ENCODE measurements around the gene KCNMA1. TPM values are rescaled to one million over a fixed set of nuclear protein-coding genes. Genes with fewer than 3 reads are reported as not detected.

The KCNMA1 gene
- total RNA-seq, 2 experiments from 2014 or later = not detected

- intact Hi-C loops (cut with micrococcal nuclease) = no loop called here
- H3K27me3 Mint-ChIP-seq = no peaks in the 10 kb centered on the region
- H3K36me3 Mint-ChIP-seq = no peaks in the 10 kb centered on the region
- DNase-seq = no peak
- H3K4me3 Mint-ChIP-seq = no peak overlapping the region
- H3K4me1 Mint-ChIP-seq (ENCODE audit: low read depth) = peaks cover 3% of the 10 kb centered on the region
- H3K27ac Mint-ChIP-seq = no peak overlapping the region
- CTCF ChIA-PET = interaction anchor here (1.4 kb wide), 1 partner anchor 72 kb away, joined by 3 read pairs; no protein-coding TSS in a partner anchor
- POLR2A ChIA-PET = no interaction called here
- H3K9me3 Mint-ChIP-seq = no peaks in the 10 kb centered on the region
Measured at GRCh38 chr10:77037735-77038403, 599.7 kb downstream of the KCNMA1 start.

- Mint-ChIP-seq H3K27me3 (no peaks in the 10 kb centered on the region), H3K4me3 (no peak overlapping the region), H3K9me3 (no peaks in the 10 kb centered on the region), H3K27ac (no peak overlapping the region), H3K4me1 (ENCODE audit: low read depth) (peaks cover 3% of the 10 kb centered on the region), H3K36me3 (no peaks in the 10 kb centered on the region)
- DNase-seq = no peak
- CTCF ChIA-PET = no interaction called here
- POLR2A ChIA-PET = no interaction called here
- intact Hi-C loops (cut with micrococcal nuclease) = no loop called here
Measured at GRCh38 chr10:77036993-77037734, 600.4 kb downstream of the KCNMA1 start.

GRCh38 chr10:77036276-77036675 lies 601.3 kb downstream of the KCNMA1 start:
- H3K27ac Mint-ChIP-seq = no peak overlapping the region
- CTCF ChIA-PET = no interaction called here
- no peaks in the 10 kb centered on the region for H3K27me3 Mint-ChIP-seq
- no peaks in the 10 kb centered on the region for H3K36me3 Mint-ChIP-seq
- POLR2A ChIA-PET = no interaction called here
- H3K4me3 Mint-ChIP-seq = no peak overlapping the region
- intact Hi-C loops (cut with micrococcal nuclease) = no loop called here
- no peaks in the 10 kb centered on the region for H3K9me3 Mint-ChIP-seq
- no peaks in the 10 kb centered on the region for H3K4me1 Mint-ChIP-seq (ENCODE audit: low read depth)
- DNase-seq = no peak

GRCh38 chr10:77034795-77035194 lies 602.8 kb downstream of the KCNMA1 start:
- ChIA-PET POLR2A (no interaction called here), CTCF (interaction anchor here (1.2 kb wide), 1 partner anchor 28 kb away, joined by 3 read pairs; no protein-coding TSS in a partner anchor)
- Mint-ChIP-seq H3K27me3 (no peaks in the 10 kb centered on the region), H3K4me1 (ENCODE audit: low read depth) (no peaks in the 10 kb centered on the region), H3K27ac (no peak overlapping the region), H3K9me3 (no peaks in the 10 kb centered on the region), H3K4me3 (no peak overlapping the region), H3K36me3 (no peaks in the 10 kb centered on the region)
- intact Hi-C loops (cut with micrococcal nuclease) = no loop called here
- DNase-seq = no peak

DNA sequence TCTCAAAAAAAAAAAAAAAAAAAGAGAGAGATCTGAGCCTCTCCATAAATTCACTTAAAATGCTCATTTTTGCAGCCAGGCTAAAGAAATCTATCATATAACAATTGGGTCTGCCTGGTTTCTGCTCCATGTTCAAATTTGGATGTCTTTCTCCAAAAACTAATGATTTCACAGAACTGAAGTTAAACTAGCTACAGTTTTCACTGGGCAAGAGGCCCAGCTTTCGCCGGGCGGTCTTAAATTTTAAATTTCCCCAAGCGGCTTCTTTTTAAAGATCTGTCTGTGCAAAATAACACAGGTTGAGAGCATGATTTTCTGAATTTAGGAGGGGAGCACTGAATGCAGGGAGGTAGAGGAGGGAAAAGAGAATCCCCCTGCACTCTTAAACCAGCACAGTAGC lies 603.4 kb downstream of the KCNMA1 start:
- peaks cover 1% of the 10 kb centered on the region for H3K27me3 Mint-ChIP-seq
- POLR2A ChIA-PET = no interaction called here
- no peaks in the 10 kb centered on the region for H3K36me3 Mint-ChIP-seq
- H3K4me3 Mint-ChIP-seq = no peak overlapping the region
- no peaks in the 10 kb centered on the region for H3K9me3 Mint-ChIP-seq
- intact Hi-C loops (cut with micrococcal nuclease) = no loop called here
- no peak overlapping the region for H3K27ac Mint-ChIP-seq
- no peaks in the 10 kb centered on the region for H3K4me1 Mint-ChIP-seq (ENCODE audit: low read depth)
- CTCF ChIA-PET = interaction anchor here (1.2 kb wide), 1 partner anchor 27 kb away, joined by 3 read pairs; no protein-coding TSS in a partner anchor
- DNase-seq = no peak

- Mint-ChIP-seq H3K27ac (no peak overlapping the region), H3K36me3 (no peaks in the 10 kb centered on the region), H3K27me3 (peaks cover 1% of the 10 kb centered on the region), H3K4me3 (no peak overlapping the region), H3K9me3 (no peaks in the 10 kb centered on the region), H3K4me1 (ENCODE audit: low read depth) (no peaks in the 10 kb centered on the region)
- no peak for DNase-seq
- ChIA-PET CTCF (no interaction called here), POLR2A (no interaction called here)
- intact Hi-C loops (cut with micrococcal nuclease) = no loop called here
Measured at GRCh38 chr10:77032188-77032570, 605.4 kb downstream of the KCNMA1 start.

- ChIA-PET POLR2A (no interaction called here), CTCF (no interaction called here)
- intact Hi-C loops (cut with micrococcal nuclease) = no loop called here
- Mint-ChIP-seq H3K9me3 (no peaks in the 10 kb centered on the region), H3K4me1 (ENCODE audit: low read depth) (no peaks in the 10 kb centered on the region), H3K27me3 (peaks cover 1% of the 10 kb centered on the region), H3K4me3 (no peak overlapping the region), H3K36me3 (no peaks in the 10 kb centered on the region), H3K27ac (no peak overlapping the region)
- DNase-seq = no peak
Measured at GRCh38 chr10:77031531-77032187, 605.9 kb downstream of the KCNMA1 start.

DNA sequence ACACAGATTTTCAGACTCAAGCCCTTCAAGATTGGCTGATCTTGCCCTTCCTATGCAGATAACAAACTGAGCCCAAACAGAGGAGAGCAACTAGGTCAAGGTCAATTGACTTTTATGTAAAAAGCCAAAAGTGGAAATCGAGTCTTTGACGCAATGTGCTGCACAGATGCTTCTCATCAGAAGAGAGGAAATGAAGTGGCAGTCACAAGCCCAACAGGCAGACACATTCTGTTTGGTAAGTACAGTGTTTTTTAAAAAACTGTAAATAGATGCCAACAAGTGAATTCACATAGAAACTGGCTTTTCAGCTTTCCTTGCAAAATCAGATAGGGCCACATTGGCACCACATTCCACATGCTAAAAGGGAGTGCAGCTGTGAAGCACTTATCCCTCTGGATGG lies 606.6 kb downstream of the KCNMA1 start:
- H3K27ac Mint-ChIP-seq = no peak overlapping the region
- DNase-seq = no peak
- no peaks in the 10 kb centered on the region for H3K36me3 Mint-ChIP-seq
- no peak overlapping the region for H3K4me3 Mint-ChIP-seq
- POLR2A ChIA-PET = no interaction called here
- no peaks in the 10 kb centered on the region for H3K4me1 Mint-ChIP-seq (ENCODE audit: low read depth)
- CTCF ChIA-PET = no interaction called here
- intact Hi-C loops (cut with micrococcal nuclease) = no loop called here
- peaks cover 1% of the 10 kb centered on the region for H3K27me3 Mint-ChIP-seq
- no peaks in the 10 kb centered on the region for H3K9me3 Mint-ChIP-seq

DNA sequence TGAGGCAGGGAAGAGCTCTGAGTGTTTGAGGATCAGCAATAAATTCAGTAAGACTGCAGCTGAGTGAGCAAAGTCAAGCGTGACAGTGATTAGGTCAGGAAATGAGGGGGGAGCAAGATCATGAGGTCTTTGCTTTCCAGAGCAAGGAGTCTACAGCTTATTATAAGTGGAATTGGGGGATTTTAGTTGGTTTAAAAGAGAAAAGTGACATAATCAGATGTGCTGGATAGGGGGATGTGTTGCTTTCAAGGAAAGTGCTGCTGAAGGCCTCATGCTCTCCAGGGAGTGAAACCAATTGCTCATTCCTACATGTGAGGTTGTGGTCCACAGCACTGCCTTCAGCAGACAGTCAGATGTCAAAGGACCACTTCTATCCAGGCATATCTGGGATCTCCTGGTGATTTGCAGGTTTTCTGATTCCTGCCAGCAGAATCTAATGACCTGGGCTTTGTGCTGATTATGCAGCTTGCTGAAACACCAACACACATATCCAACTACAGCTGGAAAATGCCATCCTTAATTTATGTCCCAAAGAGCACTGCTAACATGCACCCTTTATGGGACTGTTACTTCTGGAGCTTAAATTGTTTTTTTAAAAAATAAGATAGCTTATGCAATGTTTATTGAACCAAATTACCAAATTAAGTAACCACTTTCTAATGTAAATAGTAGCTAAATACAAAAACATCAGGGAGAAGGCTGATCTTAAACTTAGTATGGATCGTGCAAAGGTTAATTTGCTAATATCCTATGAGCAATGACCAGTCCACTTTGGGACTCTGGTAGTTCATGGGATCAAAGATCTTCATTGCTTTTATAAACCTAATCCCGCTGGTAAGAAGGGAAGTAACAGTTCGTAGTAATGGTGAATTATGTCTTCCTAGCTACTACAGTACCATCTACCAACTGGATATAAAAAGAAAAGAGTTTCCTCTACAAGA lies 607.6 kb downstream of the KCNMA1 start:
- no peaks in the 10 kb centered on the region for H3K36me3 Mint-ChIP-seq
- intact Hi-C loops (cut with micrococcal nuclease) = no loop called here
- DNase-seq = no peak
- no peaks in the 10 kb centered on the region for H3K9me3 Mint-ChIP-seq
- no peak overlapping the region for H3K27ac Mint-ChIP-seq
- ChIA-PET CTCF (no interaction called here), POLR2A (no interaction called here)
- H3K4me3 Mint-ChIP-seq = no peak overlapping the region
- peaks cover 1% of the 10 kb centered on the region for H3K27me3 Mint-ChIP-seq
- H3K4me1 Mint-ChIP-seq (ENCODE audit: low read depth) = no peaks in the 10 kb centered on the region

GRCh38 chr10:77028042-77028441 lies 609.6 kb downstream of the KCNMA1 start:
- no peaks in the 10 kb centered on the region for H3K4me1 Mint-ChIP-seq (ENCODE audit: low read depth)
- H3K9me3 Mint-ChIP-seq = no peaks in the 10 kb centered on the region
- intact Hi-C loops (cut with micrococcal nuclease) = no loop called here
- ChIA-PET CTCF (no interaction called here), POLR2A (no interaction called here)
- H3K36me3 Mint-ChIP-seq = no peaks in the 10 kb centered on the region
- peaks cover 1% of the 10 kb centered on the region for H3K27me3 Mint-ChIP-seq
- no peak overlapping the region for H3K27ac Mint-ChIP-seq
- DNase-seq = no peak
- no peak overlapping the region for H3K4me3 Mint-ChIP-seq

- H3K4me1 Mint-ChIP-seq (ENCODE audit: low read depth) = no peaks in the 10 kb centered on the region
- ChIA-PET POLR2A (no interaction called here), CTCF (no interaction called here)
- H3K27ac Mint-ChIP-seq = no peak overlapping the region
- intact Hi-C loops (cut with micrococcal nuclease) = no loop called here
- no peaks in the 10 kb centered on the region for H3K36me3 Mint-ChIP-seq
- DNase-seq = no peak
- peaks cover 1% of the 10 kb centered on the region for H3K27me3 Mint-ChIP-seq
- no peak overlapping the region for H3K4me3 Mint-ChIP-seq
- H3K9me3 Mint-ChIP-seq = no peaks in the 10 kb centered on the region
Measured at GRCh38 chr10:77027576-77027975, 610.0 kb downstream of the KCNMA1 start.

DNA sequence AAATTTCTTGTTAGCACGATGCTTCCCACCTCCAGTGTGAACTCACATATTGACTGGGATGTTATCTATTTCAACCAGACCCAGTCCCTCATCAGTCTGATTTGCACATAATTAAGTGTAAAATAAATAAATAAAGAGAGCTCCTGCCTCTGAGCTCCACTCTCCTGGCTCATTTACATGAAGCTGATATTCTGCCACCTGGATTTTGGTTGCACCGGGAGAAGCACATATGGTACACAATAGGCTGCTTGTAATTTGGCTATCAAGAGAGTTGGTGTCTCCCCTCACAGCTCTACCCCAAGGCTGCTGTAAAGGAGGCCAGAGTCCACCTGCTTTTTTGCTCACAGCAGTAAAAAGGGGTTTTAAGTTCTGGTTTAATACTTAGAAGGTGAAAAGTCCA lies 610.5 kb downstream of the KCNMA1 start:
- intact Hi-C loops (cut with micrococcal nuclease) = no loop called here
- H3K4me3 Mint-ChIP-seq = no peak overlapping the region
- H3K4me1 Mint-ChIP-seq (ENCODE audit: low read depth) = no peaks in the 10 kb centered on the region
- no peaks in the 10 kb centered on the region for H3K36me3 Mint-ChIP-seq
- ChIA-PET CTCF (no interaction called here), POLR2A (no interaction called here)
- no peak overlapping the region for H3K27ac Mint-ChIP-seq
- H3K9me3 Mint-ChIP-seq = no peaks in the 10 kb centered on the region
- peaks cover 1% of the 10 kb centered on the region for H3K27me3 Mint-ChIP-seq
- DNase-seq = no peak

Measured in activated CD4-positive, alpha-beta memory T cell treated with anti-CD3 and anti-CD28 coated beads for 36 hours (primary cell).